Ascending aorta (tissue), 2 donors: ENCODE results near the gene OR52E4. TPM values are rescaled to one million over a fixed set of nuclear protein-coding genes. Genes with fewer than 3 reads are reported as not detected.

Experiments used
- DNase-seq, 2 donors: peaks; one replicate each; pipeline ENCODE4 v3.0.0-alpha.2; 2019; ENCODE audit warnings: low spot score in 2 of 2
- H3K27ac ChIP-seq, 2 donors: fragments of 200-600 bp; sonication (generic); one replicate each; pipeline ENCODE4 v1.5.1; 2016 to 2017; ENCODE audit warnings: mild to moderate bottlenecking in 1 of 2
- H3K27me3 ChIP-seq: fragments of 200-600 bp; sonication (generic); one replicate; pipeline ENCODE4 v1.5.1; 2017
- H3K36me3 ChIP-seq, 2 donors: fragments of 200-600 bp; sonication (generic); one replicate each; pipeline ENCODE4 v1.5.1; 2016
- H3K4me1 ChIP-seq, 2 donors: fragments of 200-600 bp; sonication (generic); one replicate each; pipeline ENCODE4 v1.5.1; 2016 to 2017; ENCODE audit warnings: mild to moderate bottlenecking in 1 of 2
- H3K4me3 ChIP-seq, 2 donors: fragments of 200-600 bp; sonication (generic); one replicate each; pipeline ENCODE4 v1.5.1; 2016 to 2017; ENCODE audit warnings: mild to moderate bottlenecking in 1 of 2
- H3K9me3 ChIP-seq, 2 donors: fragments of 200-600 bp; sonication (generic); one replicate each; pipeline ENCODE4 v1.5.1; 2016
- CTCF ChIP-seq, 3 experiments: fragments of 200-600 bp in 2 of 3; fragments of 450-650 bp in 1 of 3; sonication (generic) in 2 of 3; IDR thresholded peaks; one replicate each; pipeline ENCODE4 v1.5.1; 2016 to 2019; ENCODE audit warnings: antibody characterized with exemption in 3 of 3, mild to moderate bottlenecking in 1 of 3, moderate library complexity in 1 of 3
- intact Hi-C: fragments of 100-400 bp; cut with DNase I; formaldehyde crosslinking; loops from one replicate; pipeline ENCODE4 v1.15.1; 2023
- total RNA-seq: library from RNA; depleted of rRNA; stranded (reverse); fragments of >200 nt; gene quantifications from one replicate; pipeline ENCODE4 v1.1.0, GENCODE V29; 2016

OR52E4 gene
- total RNA-seq: not detected

- DNase-seq: no peak
- Histone ChIP-seq H3K27me3 (no peaks in the 10 kb centered on the region), H3K27ac (no peak within 1 kb of the TSS), H3K4me1 (no peaks in the 10 kb centered on the region), H3K36me3 (no peaks in the 10 kb centered on the region), H3K4me3 (no peak within 1 kb of the TSS), H3K9me3 (no peaks in the 10 kb centered on the region)
- intact Hi-C loops: no loop called here
- TF ChIP-seq CTCF (IDR thresholded peaks at IDR 0.05): no peak
Measured at GRCh38 chr11:5880329-5880728, at the start of gene OR52E4. Gene OR52E4 (plus strand): TSS chr11:5880629. CDS start chr11:5884293, 3,664 bp downstream.

GRCh38 chr11:5831196-5831829 is 49.1 kb upstream of the OR52E4 start:
- Histone ChIP-seq H3K27me3 (no peaks in the 10 kb centered on the region), H3K27ac (no peak overlapping the region), H3K9me3 (no peaks in the 10 kb centered on the region), H3K36me3 (no peaks in the 10 kb centered on the region), H3K4me1 (no peaks in the 10 kb centered on the region), H3K4me3 (no peak overlapping the region)
- no peak for DNase-seq
- TF ChIP-seq CTCF (IDR thresholded peaks at IDR 0.05): no peak
- intact Hi-C loops: no loop called here

GRCh38 chr11:5833446-5833845 is 47.0 kb upstream of the OR52E4 start:
- Histone ChIP-seq H3K9me3 (no peaks in the 10 kb centered on the region), H3K27me3 (no peaks in the 10 kb centered on the region), H3K36me3 (no peaks in the 10 kb centered on the region), H3K4me1 (no peaks in the 10 kb centered on the region), H3K27ac (no peak overlapping the region), H3K4me3 (no peak overlapping the region)
- DNase-seq: no peak
- TF ChIP-seq CTCF (IDR thresholded peaks at IDR 0.05): no peak
- intact Hi-C loops: no loop called here

GRCh38 chr11:5837695-5838094 is 42.7 kb upstream of the OR52E4 start:
- H3K4me3 ChIP-seq: no peak overlapping the region
- intact Hi-C loops: no loop called here
- no peaks in the 10 kb centered on the region for H3K4me1 ChIP-seq
- no peak for DNase-seq
- no peaks in the 10 kb centered on the region for H3K36me3 ChIP-seq
- no peaks in the 10 kb centered on the region for H3K27me3 ChIP-seq
- H3K27ac ChIP-seq: no peak overlapping the region
- TF ChIP-seq CTCF (IDR thresholded peaks at IDR 0.05): no peak
- H3K9me3 ChIP-seq: no peaks in the 10 kb centered on the region

- DNase-seq: no peak
- intact Hi-C loops: no loop called here
- no peak within 1 kb of the TSS for H3K27ac ChIP-seq
- H3K4me3 ChIP-seq: no peak within 1 kb of the TSS
- TF ChIP-seq CTCF (IDR thresholded peaks at IDR 0.05): no peak
- H3K4me1 ChIP-seq: no peaks in the 10 kb centered on the region
- H3K27me3 ChIP-seq: no peaks in the 10 kb centered on the region
- H3K36me3 ChIP-seq: no peaks in the 10 kb centered on the region
- H3K9me3 ChIP-seq: no peaks in the 10 kb centered on the region
Measured at GRCh38 chr11:5841797-5842196, 38.6 kb upstream of the OR52E4 start, which contains the start of gene OR52E6. Gene OR52E6 (minus strand): TSS chr11:5841897. CDS start chr11:5841897, 0 bp downstream.

GRCh38 chr11:5846701-5847100 is 33.7 kb upstream of the OR52E4 start:
- H3K4me3 ChIP-seq: no peak overlapping the region

More at GRCh38 chr11:5846701-5847100, 33.7 kb upstream of the OR52E4 start:
- Histone ChIP-seq H3K27me3 (no peaks in the 10 kb centered on the region), H3K4me1 (no peaks in the 10 kb centered on the region), H3K27ac (no peak overlapping the region), H3K9me3 (no peaks in the 10 kb centered on the region), H3K36me3 (no peaks in the 10 kb centered on the region)
- intact Hi-C loops: no loop called here
- no peak for DNase-seq
- TF ChIP-seq CTCF (IDR thresholded peaks at IDR 0.05): no peak
